Dendritic cell treated with granulocyte-macrophage colony-stimulating factor and Interleukin-4, amounts not matched to agents 40 ng/mL and 50 ng/mL, for 4 days (primary cell): Measurements from ENCODE around the gene COMMD10.
"Not testable (repeated sequence)": the region's sequence is repeated elsewhere in the genome, so short reads cannot be mapped to it uniquely, and the experiment has no call there.

Experiments
- H3K27ac Mint-ChIP-seq: one replicate; pipeline ENCODE4 v1.8.0; 2022; ENCODE audit warnings: mild to moderate bottlenecking, mixed read lengths
- H3K27me3 Mint-ChIP-seq: one replicate; pipeline ENCODE4 v1.8.0; 2022; ENCODE audit warnings: mild to moderate bottlenecking, mixed read lengths
- H3K36me3 Mint-ChIP-seq: one replicate; pipeline ENCODE4 v1.8.0; 2022; ENCODE audit warnings: low read depth, mixed read lengths
- H3K4me1 Mint-ChIP-seq: one replicate; pipeline ENCODE4 v1.8.0; 2022; ENCODE audit warnings: low read depth, mixed read lengths
- H3K4me3 Mint-ChIP-seq: one replicate; pipeline ENCODE4 v1.8.0; 2022; ENCODE audit warnings: mild to moderate bottlenecking, moderate library complexity, mixed read lengths
- H3K9me3 Mint-ChIP-seq: one replicate; pipeline ENCODE4 v1.8.0; 2022; ENCODE audit warnings: mixed read lengths
- intact Hi-C: fragments of 100-400 bp; cut with micrococcal nuclease; formaldehyde crosslinking; loops from one replicate; pipeline ENCODE4 v1.15.0; 2022

COMMD10 gene

DNA sequence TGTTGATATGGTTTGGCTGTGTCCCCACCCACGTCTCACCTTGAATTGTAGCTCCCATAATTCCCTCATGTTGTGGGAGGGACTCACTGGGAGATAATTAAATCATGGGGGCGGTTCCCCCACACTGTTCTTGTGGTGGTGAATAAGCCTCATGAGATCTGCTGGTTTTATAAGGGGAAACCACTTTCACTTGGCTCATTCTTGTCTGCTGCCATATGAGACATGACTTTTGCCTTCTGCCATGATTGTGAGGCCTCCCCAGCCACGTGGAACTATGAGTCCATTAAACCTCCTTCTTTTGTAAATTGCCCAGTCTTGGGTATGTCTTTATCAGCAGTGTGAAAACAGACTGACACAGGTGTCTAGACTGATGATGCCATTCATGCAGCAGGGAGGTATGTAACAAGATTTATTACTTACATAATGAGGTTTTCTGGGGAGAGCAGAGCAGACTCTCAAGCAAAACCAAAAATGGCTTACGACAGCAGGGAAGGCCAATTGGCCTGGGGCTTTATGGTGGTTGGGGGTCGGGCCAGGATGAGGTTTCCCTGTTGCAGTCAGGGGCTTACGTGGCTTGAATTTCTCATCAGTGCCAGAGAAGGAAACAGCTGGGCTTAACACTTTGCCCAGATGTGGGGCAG lies 9.5 kb upstream of the COMMD10 start:
- no peaks in the 10 kb centered on the region for H3K9me3 Mint-ChIP-seq
- intact Hi-C loops, result no loop called here
- peaks cover 41% of the 10 kb centered on the region for H3K4me1 Mint-ChIP-seq
- H3K27ac Mint-ChIP-seq, result peak overlapping the region; percentile 38
- H3K27me3 Mint-ChIP-seq, result no peaks in the 10 kb centered on the region
- no peak overlapping the region for H3K4me3 Mint-ChIP-seq
- H3K36me3 Mint-ChIP-seq, result no peaks in the 10 kb centered on the region

GRCh38 chr5:116076496-116076895 lies 8.3 kb upstream of the COMMD10 start:
- Mint-ChIP-seq H3K4me1 (peaks cover 41% of the 10 kb centered on the region), H3K36me3 (peaks cover 7% of the 10 kb centered on the region), H3K27me3 (no peaks in the 10 kb centered on the region), H3K4me3 (no peak overlapping the region), H3K9me3 (no peaks in the 10 kb centered on the region), H3K27ac (peak overlapping the region; percentile 61)
- intact Hi-C loops, result no loop called here

- Mint-ChIP-seq H3K27me3 (no peaks in the 10 kb centered on the region), H3K36me3 (peaks cover 7% of the 10 kb centered on the region), H3K9me3 (no peaks in the 10 kb centered on the region)
Measured at GRCh38 chr5:116078199-116078598, 6.6 kb upstream of the COMMD10 start.

GRCh38 chr5:116084287-116084691 lies 536 bp upstream of the COMMD10 start:
- Mint-ChIP-seq H3K36me3 (peaks cover 35% of the 10 kb centered on the region), H3K27ac (peak overlapping the region; percentile 94), H3K9me3 (no peaks in the 10 kb centered on the region), H3K4me3 (peak overlapping the region; percentile 82), H3K27me3 (no peaks in the 10 kb centered on the region), H3K4me1 (peaks cover 27% of the 10 kb centered on the region)
- intact Hi-C loops, result no loop called here

More at GRCh38 chr5:116078199-116078598, 6.6 kb upstream of the COMMD10 start:
- H3K4me3 Mint-ChIP-seq, result no peak overlapping the region
- H3K27ac Mint-ChIP-seq, result no peak overlapping the region
- peaks cover 41% of the 10 kb centered on the region for H3K4me1 Mint-ChIP-seq
- intact Hi-C loops, result no loop called here

DNA sequence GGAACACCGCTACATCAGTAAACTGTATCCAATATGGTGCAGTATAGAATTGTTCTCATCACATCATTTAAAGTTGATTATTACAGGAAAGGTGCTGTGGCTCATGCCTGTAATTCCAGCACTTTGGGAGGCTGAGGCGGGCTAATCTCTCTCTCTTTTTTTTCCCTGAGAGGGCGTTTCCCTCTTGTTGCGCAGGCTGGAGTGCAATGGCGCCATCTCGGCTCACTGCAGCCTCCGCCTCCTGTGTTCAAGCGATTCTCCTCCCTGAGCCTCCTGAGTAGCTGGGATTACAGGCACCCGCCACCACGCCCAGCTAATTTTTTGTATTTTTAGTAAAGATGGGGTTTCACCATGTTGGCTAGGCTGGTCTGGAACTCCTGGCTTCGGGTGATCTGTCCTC lies 1.5 kb downstream of the COMMD10 start:
- not testable (repeated sequence) for H3K9me3 Mint-ChIP-seq, H3K27me3 Mint-ChIP-seq, H3K4me3 Mint-ChIP-seq
- Mint-ChIP-seq H3K27ac (peak overlapping the region; percentile 94), H3K36me3 (peaks cover 41% of the 10 kb centered on the region), H3K4me1 (peaks cover 26% of the 10 kb centered on the region)
- intact Hi-C loops, result loop anchor here (5.0 kb wide), 1 partner anchor 244 kb away; the partner anchor contains the start of genes AP3S1 and ATG12

- Mint-ChIP-seq H3K9me3 (no peaks in the 10 kb centered on the region), H3K27me3 (no peaks in the 10 kb centered on the region), H3K27ac (no peak overlapping the region), H3K4me1 (peaks cover 30% of the 10 kb centered on the region), H3K4me3 (no peak overlapping the region), H3K36me3 (peaks cover 55% of the 10 kb centered on the region)
- intact Hi-C loops, result loop anchor here (5.0 kb wide), 1 partner anchor 246 kb away; the partner anchor contains the start of genes AP3S1 and ATG12
Measured at GRCh38 chr5:116088062-116088461, 3.2 kb downstream of the COMMD10 start.

GRCh38 chr5:116090302-116090701 lies 5.5 kb downstream of the COMMD10 start:
- H3K27ac Mint-ChIP-seq, result no peak overlapping the region
- no peaks in the 10 kb centered on the region for H3K27me3 Mint-ChIP-seq
- H3K4me1 Mint-ChIP-seq, result peaks cover 20% of the 10 kb centered on the region
- H3K4me3 Mint-ChIP-seq, result no peak overlapping the region
- H3K36me3 Mint-ChIP-seq, result peaks cover 72% of the 10 kb centered on the region
- intact Hi-C loops, result no loop called here
- no peaks in the 10 kb centered on the region for H3K9me3 Mint-ChIP-seq

GRCh38 chr5:116091416-116091815 lies 6.6 kb downstream of the COMMD10 start:
- intact Hi-C loops, result no loop called here
- H3K4me3 Mint-ChIP-seq, result no peak overlapping the region
- peaks cover 20% of the 10 kb centered on the region for H3K4me1 Mint-ChIP-seq
- peaks cover 81% of the 10 kb centered on the region for H3K36me3 Mint-ChIP-seq
- H3K27me3 Mint-ChIP-seq, result no peaks in the 10 kb centered on the region
- H3K27ac Mint-ChIP-seq, result no peak overlapping the region
- no peaks in the 10 kb centered on the region for H3K9me3 Mint-ChIP-seq

GRCh38 chr5:116097301-116097700 lies 12.5 kb downstream of the COMMD10 start:
- H3K27me3 Mint-ChIP-seq, result no peaks in the 10 kb centered on the region
- H3K4me3 Mint-ChIP-seq, result no peak overlapping the region

DNA sequence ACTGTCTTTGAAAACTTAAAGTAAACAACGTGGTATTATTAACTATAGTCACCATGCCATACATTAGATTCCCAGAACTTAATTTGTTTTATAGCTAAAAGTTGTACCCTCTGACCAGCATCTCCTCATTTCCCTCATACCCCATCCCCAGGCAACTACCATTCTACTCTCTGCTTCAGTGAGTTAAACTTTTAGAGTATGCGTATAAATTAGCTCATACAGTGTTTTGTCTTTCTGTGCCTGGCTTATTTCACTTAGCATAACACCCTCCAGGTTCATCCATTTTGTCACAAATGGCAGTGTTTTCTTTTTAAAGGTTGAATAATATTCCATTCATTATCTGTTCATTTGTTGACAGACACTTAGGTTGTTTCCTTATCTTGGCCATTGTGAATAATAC lies 14.2 kb downstream of the COMMD10 start:
- Mint-ChIP-seq H3K9me3 (no peaks in the 10 kb centered on the region), H3K4me1 (no peaks in the 10 kb centered on the region), H3K4me3 (no peak overlapping the region), H3K27ac (no peak overlapping the region), H3K27me3 (no peaks in the 10 kb centered on the region), H3K36me3 (peaks cover 86% of the 10 kb centered on the region)
- intact Hi-C loops, result no loop called here

More at GRCh38 chr5:116097301-116097700, 12.5 kb downstream of the COMMD10 start:
- H3K36me3 Mint-ChIP-seq, result peaks cover 91% of the 10 kb centered on the region
- H3K4me1 Mint-ChIP-seq, result no peaks in the 10 kb centered on the region
- H3K9me3 Mint-ChIP-seq, result no peaks in the 10 kb centered on the region
- intact Hi-C loops, result no loop called here
- no peak overlapping the region for H3K27ac Mint-ChIP-seq

GRCh38 chr5:116104941-116105340 lies 20.1 kb downstream of the COMMD10 start:
- H3K36me3 Mint-ChIP-seq, result peaks cover 87% of the 10 kb centered on the region
- not testable (repeated sequence) for H3K4me3 Mint-ChIP-seq

GRCh38 chr5:116115163-116115562 lies 30.3 kb downstream of the COMMD10 start:
- intact Hi-C loops, result no loop called here
- peaks cover 45% of the 10 kb centered on the region for H3K36me3 Mint-ChIP-seq
- no peak overlapping the region for H3K27ac Mint-ChIP-seq
- no peaks in the 10 kb centered on the region for H3K4me1 Mint-ChIP-seq
- no peak overlapping the region for H3K4me3 Mint-ChIP-seq
- no peaks in the 10 kb centered on the region for H3K27me3 Mint-ChIP-seq
- peaks cover 41% of the 10 kb centered on the region for H3K9me3 Mint-ChIP-seq

More at GRCh38 chr5:116104941-116105340, 20.1 kb downstream of the COMMD10 start:
- H3K27ac Mint-ChIP-seq, intact Hi-C loops, H3K27me3 Mint-ChIP-seq, H3K4me1 Mint-ChIP-seq: not testable (repeated sequence)
- H3K9me3 Mint-ChIP-seq, result peaks cover 21% of the 10 kb centered on the region

- intact Hi-C loops, result loop anchor here (10.0 kb wide), 2 partner anchors 444 to 1324 kb away; partner anchors contain the start of gene SEMA6A
- no peaks in the 10 kb centered on the region for H3K27me3 Mint-ChIP-seq
- no peaks in the 10 kb centered on the region for H3K9me3 Mint-ChIP-seq
- peaks cover 22% of the 10 kb centered on the region for H3K36me3 Mint-ChIP-seq
- H3K4me1 Mint-ChIP-seq, result no peaks in the 10 kb centered on the region
- no peak overlapping the region for H3K27ac Mint-ChIP-seq
- no peak overlapping the region for H3K4me3 Mint-ChIP-seq
Measured at GRCh38 chr5:116130471-116130870, 45.6 kb downstream of the COMMD10 start.

DNA sequence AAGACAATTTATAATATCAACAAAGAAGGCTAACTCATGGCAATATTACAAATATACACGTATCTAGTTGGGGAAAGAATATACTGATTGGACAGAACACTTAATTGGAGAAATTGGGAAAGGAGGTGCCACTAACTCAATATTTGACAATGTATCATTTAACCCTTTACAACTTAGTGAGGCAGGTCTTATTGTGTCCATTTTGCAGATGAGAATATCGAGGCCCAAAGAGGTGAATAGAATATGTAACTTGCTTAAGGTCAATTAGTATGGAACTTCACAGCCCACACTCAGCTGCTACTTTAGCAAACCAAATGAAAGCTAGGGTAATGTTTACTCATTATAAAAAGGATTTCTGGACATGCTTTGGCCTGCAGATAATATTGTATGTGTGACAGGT lies 46.2 kb downstream of the COMMD10 start:
- H3K27ac Mint-ChIP-seq, result no peak overlapping the region
- no peaks in the 10 kb centered on the region for H3K9me3 Mint-ChIP-seq
- intact Hi-C loops, result loop anchor here (10.0 kb wide), 2 partner anchors 444 to 1324 kb away; partner anchors contain the start of gene SEMA6A
- H3K36me3 Mint-ChIP-seq, result peaks cover 20% of the 10 kb centered on the region
- no peaks in the 10 kb centered on the region for H3K4me1 Mint-ChIP-seq
- H3K27me3 Mint-ChIP-seq, result no peaks in the 10 kb centered on the region
- H3K4me3 Mint-ChIP-seq, result no peak overlapping the region

GRCh38 chr5:116133281-116133680 lies 48.5 kb downstream of the COMMD10 start:
- intact Hi-C loops, result loop anchor here (10.0 kb wide), 2 partner anchors 442 to 1322 kb away; partner anchors contain the start of gene SEMA6A
- Mint-ChIP-seq H3K9me3 (no peaks in the 10 kb centered on the region), H3K27ac (no peak overlapping the region), H3K27me3 (no peaks in the 10 kb centered on the region), H3K4me1 (no peaks in the 10 kb centered on the region), H3K4me3 (no peak overlapping the region), H3K36me3 (peaks cover 25% of the 10 kb centered on the region)
